HG02623 (cell line): Measurements from ENCODE around the gene ACTR5.
"Not testable (repeated sequence)": the region's sequence is repeated elsewhere in the genome, so short reads cannot be mapped to it uniquely, and the experiment has no call there.

ENCODE experiments used
- ATAC-seq: cut with Tn5 transposase; IDR thresholded peaks from one replicate; pipeline ENCODE4 v1.9.1; 2021; ENCODE audit warnings: moderate library complexity; ENCODE audit not compliant: unreplicated experiment

ACTR5 gene

DNA sequence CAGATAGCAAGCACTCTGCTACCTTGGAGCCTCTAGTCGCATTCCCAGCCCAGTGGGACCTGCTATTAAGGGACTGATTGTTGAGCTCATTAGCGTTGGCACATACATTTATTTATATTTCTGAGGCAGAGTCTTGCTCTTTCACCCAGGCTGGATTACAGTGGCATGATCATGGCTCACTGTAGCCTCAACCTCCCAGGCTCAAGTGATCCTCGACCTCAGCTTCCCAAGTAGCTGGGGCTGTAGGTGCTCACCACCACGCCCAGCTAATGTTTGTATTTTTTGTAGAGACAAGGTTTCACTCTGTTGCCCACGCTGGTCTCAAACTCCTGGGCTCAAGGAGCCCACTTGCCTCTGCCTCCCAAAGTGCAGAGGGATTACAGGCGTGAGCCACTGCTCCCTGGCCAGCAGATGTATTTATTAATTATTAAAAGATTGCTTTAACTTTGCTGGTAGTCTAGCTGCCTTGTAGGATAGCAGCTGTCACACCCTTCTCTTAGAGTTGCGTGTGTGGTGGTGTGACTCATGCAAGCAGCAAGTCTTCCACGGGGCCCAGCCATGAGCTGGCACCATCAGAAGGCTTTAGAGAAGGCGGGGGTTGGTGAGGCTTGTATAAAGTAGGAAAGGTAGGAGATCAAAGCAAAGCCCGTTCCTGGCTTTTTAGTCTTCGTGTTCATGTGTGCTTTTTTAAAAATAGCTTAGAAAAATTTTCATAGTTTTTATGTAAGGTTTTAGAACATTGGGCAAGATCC is 16.5 kb downstream of the ACTR5 start:
- no peak for ATAC-seq

DNA sequence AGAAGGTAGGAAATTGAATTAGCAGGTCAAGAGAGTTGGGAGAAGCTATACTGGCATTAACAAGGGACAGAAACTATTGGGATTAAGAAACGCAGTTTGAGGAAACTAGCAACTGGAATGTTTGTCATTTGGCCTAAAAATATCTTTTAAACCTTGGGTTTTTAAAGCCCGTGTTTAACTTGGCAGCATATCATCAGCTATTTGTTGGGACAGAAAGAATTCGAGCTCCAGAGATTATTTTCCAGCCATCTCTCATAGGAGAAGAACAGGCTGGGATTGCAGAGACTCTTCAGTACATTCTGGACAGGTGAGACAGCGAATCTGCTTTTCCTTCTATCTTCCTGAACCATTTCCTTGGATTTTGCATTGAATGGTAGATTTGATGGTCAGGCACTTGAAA is 17.8 kb downstream of the ACTR5 start:
- no peak for ATAC-seq

DNA sequence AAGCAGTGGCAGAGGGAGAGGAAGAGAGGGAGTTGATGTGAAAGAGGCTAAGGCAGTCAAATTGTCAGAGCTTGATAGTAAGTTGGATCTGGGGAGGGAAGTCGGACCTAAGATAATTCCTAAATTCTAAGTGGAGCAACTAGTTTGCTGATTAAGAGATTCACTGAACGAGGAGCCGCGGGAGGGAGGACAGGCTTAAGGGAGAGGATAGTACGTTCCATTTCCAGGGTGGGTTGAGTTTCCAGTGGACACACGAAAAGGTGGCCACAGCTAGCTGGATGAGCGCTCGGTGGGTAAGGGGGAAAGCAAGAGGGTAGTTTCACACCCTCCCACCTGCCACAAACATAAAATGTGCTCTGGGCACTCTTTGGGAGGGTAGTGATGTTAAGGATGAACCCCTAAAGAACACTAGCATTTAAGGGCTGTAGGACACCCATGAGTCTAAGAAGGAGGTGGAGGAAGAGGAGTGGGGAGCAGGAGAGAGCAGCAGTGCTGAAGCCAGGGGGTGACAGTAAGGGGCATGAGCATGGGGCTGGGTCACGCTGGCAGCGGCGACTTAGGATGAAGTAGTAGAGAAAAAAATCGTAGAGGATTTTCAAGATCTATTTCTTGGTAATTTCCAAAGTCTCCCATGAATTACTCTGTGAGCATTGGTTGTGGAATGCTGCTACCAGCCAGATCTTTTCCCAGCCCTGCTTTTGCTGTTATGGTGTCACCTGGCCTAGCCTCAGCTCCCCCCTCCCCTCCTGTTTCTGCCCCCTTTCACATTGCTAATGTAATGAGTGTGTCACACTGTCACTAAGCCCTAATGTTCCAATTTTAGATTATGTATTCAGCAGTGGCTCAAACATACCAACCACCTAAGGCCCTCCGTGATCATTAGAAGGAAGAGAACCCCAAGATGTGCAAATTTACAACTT is 21.4 kb downstream of the ACTR5 start:
- ATAC-seq = no peak

DNA sequence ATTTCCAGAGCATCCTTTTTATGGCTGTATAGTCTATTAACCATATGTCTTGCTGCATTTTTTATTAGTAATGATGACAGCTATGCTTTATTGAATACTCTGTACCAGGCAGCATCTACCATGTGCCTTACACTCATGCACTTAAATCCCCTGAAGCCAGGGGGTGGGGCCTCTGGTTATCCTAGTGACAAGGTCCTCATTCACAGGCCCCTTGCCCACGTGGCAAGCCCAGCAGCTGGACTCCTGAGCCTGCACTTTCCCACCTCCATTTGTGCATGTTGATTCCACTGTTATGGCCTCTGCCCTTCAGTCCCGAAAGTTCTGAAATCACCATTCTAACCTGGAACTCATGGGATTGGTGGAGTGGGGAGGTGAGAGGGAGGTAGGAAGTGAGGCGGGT is 22.3 kb downstream of the ACTR5 start:
- ATAC-seq = no peak

DNA sequence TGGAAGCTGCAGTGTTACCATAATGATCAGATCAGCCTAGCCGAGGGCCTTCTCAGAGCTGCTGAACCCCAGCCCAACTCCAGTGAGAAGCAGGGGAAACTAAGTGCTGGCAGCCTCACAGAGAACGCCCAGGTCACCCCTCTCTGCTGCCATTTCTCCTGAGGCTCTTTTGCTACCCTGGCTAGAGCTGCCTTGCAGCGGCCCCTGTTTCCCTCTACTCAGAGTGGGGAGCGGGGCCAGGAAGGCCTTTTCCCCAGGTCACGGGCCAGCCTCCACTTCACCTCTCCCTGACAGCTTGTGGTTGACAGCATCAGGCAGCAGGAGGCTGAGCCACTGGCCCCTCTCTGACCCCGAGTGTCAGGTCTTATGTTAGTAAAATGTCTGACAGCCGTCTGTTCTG is 22.7 kb downstream of the ACTR5 start:
- no peak for ATAC-seq

DNA sequence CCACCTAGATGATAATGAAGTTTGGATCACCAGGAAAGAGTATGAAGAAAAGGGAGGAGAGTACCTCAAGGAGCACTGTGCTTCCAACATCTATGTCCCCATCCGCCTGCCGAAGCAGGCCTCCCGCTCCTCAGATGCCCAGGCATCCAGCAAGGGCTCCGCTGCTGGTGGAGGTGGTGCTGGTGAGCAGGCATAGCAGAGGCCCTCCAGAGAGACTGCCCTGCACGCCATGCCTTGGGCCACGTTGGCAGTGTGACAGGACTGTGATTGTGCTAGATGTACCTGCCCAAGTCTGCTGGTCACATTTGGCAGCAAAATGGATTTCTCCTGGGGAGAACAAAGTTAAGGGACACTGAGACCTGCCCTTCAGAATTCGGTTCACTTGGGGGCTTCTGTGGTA is 23.4 kb downstream of the ACTR5 start:
- no peak for ATAC-seq

DNA sequence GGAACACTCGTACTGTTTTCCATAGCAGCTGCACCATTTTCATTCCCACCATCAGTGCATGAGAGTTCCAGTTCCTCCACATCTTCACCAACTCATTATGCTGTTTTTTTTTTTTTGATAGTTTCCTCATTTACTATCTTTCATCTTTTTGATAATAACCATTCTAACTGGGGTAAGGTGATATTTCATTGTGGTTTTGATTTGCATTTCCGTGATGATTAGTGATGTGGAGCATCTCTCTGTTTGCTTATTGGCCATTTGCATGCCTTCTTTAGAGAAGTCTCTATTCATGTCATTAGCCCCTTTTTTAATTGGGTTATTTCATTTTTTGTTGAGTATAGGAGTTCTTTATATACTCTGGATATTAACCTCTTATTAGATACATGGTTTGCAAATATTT is 25.9 kb downstream of the ACTR5 start:
- no peak for ATAC-seq

DNA sequence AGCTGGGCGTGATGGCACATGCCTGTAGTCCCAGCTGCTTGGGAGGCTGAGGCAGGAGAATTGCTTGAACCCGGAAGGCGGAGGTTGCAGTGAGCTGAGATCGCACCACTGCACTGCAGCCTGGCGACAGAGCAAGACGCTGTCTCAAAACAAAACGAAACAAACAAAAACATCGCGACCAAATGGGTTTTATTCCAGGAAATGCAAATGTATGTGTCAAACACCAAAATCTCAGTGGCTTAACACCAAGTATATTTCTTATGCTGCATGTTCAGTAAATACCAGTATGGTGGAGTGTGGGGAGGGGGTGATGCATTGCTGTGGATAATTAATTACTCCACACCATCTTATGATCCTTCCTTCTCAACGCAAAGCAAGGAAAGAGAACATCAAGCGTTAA is 28.1 kb downstream of the ACTR5 start:
- no peak for ATAC-seq

DNA sequence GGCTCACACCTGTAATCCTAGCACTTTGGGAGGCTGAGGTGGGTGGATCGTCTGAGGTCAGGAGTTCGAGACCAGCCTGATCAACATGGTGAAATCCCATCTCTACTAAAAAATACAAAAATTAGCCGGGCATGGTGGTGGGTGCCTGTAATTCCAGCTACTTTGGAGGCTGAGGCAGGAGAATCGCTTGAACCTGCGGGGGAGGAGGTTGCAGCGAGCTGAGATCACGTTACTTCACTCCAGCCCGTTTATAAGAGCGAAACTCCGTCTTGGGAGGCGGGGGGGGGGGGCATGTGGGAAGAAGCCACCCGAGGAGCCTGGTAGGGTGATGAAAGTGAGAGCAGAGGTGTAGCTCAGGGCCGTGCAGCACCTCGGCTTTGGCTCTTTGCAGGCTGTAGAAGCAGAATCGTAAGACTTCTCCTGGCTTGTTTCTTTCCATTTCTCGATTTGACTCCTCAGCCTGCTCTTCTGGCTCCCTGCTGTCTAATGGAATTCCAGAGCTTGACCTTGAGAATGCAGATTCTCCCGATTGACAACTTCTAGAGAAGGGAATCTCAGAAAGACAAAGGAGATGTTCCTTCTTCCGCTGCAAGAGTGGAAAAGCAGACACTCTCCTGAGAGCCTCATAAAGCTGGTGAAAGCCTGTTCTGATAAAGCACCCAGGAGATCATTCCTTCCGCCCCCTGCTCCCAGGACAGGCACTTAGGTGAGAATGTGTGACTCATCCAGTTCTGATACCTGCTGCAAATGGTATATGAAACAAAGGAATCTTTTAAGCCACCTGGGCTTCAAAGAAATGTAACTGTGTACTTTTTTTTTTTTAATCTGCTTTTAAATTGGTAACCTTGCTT is 31.2 kb downstream of the ACTR5 start:
- ATAC-seq = no peak

DNA sequence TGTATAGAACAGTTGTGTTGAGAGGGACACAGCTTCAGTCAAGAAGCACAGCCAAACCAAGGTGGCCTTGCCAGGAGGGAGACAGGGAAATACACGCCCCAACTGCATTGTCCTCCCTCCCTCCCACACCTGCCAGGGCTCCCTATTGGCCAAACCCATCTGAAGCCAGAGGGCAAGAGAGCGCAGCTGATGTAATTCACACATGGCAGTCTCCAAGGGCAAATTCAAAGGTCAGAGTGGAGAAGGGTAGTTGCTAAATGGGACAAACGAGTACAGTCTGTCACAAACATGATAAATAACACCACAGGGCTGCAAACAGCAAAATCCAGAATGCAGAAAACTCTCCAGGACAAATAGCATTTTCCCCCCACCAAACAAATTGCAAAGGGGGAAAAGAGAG is 34.0 kb downstream of the ACTR5 start:
- no peak for ATAC-seq

DNA sequence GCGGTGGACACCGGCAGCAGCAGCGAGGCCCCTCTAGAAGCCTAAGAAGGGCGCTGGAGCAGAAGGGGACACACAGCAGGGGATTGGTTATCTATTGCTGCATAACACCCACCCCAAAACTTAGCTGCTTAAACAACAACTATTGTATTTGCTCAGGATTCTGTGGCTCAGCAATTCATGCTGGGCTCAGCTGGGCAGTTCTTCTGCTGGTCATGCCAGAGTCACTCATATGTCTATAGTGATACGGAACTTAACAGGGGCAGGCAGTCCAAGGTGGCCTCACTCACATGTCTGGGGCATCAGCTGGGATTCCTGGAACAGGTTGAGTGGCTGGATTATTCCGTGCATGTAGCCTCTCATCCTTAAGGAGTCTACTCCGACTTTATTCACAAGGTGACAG is 39.6 kb downstream of the ACTR5 start:
- no peak for ATAC-seq

DNA sequence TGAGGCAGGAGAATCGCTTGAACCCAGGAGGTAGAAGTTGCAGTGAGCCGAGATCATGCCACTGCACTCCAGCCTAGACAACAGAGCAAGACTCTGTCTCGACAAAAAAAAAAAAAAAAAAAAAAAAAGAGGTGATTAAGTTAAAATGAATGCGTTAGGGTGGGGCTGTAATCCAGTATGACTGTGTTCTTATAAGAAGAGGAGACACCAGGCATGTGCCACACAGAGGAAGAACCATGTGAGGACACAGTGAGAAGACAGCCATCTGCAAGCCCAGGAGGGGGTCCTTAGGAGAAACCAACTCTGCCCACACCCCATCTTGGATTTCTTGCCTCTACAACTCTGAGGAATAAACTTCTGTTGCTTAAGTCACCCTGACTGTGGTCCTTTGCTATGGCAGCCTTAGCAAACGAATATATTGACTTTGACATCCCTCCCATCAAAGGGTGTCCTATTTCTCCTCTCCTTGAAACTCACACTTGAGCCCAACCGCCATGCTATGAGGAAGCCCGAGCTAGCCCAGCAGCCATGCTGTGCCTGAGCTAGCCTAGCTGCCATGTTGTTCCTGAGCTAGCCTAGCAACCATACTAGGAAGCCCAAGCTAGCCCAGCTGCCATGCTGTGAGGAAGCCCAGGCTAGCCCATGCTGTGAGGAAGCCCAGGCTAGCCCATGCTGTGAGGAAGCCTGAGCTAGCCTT is 41.4 kb downstream of the ACTR5 start:
- no peak for ATAC-seq

DNA sequence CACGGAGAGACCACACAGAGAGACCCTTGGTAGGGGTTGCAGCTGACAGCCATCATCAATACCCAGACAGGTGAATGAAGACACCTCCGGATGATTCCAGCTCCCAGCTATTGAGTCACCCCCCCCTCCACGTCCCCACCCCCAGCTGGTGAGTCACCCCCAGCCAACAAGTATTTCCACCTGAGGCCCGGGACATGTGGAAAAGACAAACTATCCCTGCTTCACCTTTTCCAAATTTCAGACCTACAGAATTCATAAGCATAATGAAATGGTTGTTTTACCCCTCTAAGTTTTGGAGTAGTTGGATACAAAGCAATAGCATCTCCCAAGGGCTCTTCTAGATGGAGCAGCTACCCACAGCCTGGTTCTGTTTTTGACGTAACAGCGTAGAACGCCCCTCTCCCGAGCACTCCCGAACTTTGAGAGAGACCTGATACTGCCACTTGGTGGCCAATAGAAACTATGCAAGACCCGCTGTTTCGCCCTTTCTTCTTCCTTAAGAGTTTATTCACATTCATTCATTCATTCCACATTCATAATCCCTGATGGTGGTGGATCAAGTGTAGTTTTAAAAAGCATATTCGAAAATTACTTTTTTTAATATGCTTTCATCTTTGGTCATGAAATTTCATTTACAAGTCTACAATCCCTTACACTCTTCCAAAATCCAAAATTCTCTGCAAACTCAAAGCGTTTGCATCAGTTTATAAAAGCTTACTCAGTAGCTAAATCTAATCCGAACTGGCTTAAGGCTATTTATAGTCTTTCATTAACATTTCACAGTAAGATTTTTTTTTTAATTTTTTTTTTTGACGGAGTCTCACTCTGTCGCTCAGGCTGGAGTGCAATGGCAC is 42.2 kb downstream of the ACTR5 start:
- ATAC-seq = no peak

DNA sequence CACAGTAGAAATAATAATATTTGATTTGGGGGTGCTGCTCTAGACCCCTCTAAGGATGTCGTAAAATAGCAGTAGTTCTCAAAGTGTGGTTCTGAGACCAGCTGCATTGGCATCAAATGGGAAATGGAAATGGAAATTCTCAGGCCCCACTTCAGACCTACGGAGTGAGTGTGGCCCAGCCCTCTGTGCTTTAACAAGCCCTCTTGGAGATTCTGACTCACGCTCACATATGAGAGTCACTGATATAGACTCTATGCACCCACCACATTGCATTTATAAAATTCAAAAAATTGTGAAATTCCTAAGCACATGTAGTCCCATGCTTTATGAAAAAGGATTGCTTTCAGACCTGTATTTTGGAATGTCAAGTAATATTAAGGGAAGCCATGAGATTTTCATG is 43.0 kb downstream of the ACTR5 start:
- ATAC-seq = no peak

DNA sequence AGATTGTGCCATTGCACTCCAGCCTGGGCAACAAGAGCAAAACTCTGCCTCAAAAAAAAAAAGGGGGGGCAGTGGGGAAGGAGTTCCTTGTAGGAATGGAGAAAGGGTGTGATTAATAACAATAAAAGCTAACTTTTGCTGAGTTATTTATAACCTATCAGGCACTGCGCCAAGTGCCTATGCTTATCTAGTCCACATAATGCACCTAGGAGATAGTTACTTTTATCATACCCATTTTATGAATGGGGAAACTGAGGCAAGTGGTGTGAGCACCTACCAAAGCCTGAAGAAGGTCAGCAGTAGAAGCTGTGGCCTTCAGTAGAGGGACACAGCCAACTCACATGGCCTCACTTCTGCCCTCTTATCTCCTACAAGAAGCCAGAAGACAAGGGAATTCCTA is 43.7 kb downstream of the ACTR5 start:
- no peak for ATAC-seq

DNA sequence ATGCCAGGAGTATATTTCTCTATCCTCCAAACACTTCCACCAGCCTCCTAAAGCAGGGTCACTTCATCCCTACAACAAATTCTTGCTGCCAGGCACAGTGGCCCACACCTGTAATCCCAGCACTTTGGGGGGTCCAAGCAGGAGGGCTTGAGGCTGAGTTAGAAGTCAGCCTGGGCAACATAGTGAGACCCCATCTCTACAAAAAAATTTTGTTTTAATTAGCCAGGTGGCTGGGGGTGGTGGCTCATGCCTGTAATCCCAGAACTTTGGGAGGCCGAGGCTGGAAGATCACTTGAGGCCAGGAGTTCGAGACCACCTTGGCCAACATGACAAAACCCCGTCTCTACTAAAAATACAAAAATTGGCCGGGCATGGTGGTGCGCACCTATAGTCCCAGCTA is 45.8 kb downstream of the ACTR5 start:
- ATAC-seq = not testable (repeated sequence)

DNA sequence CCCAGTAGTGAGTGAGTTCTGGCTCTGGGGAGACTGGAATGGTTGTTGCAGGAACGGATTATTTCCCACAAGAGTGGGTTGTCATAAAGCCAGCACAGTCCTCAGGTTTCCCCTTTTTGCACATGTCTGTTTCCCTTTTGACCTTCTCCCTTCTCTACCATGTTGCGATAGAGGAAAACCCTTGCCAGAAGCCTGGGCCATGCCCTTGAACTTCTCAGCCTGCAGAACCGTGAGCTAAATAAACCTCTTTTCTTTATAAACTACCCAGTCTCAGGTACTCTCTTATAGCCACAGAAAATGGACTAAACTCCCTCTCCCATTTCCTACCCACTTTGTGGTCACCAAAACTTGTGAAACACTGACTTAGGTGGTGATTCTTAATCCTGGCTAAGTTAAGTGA is 50.0 kb downstream of the ACTR5 start:
- no peak for ATAC-seq

DNA sequence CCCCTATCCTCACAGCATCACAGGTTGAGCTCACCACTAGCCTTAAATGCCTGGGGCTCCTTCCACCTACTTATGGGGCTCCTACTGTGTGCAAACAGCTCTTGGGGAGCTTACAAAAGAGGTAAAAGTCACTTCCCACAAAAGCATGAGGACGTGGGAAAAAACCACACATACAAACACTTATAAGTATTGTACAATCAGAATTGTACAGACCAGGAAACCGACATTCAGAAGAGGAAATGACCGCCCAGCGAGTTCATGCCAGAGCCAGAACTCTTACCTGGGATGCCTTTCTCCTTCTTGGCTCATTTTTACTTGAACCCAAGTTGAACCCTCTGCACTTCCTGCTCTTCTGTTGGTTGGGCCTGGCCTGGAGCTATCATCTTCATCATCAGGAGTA is 50.9 kb downstream of the ACTR5 start:
- ATAC-seq = no peak

DNA sequence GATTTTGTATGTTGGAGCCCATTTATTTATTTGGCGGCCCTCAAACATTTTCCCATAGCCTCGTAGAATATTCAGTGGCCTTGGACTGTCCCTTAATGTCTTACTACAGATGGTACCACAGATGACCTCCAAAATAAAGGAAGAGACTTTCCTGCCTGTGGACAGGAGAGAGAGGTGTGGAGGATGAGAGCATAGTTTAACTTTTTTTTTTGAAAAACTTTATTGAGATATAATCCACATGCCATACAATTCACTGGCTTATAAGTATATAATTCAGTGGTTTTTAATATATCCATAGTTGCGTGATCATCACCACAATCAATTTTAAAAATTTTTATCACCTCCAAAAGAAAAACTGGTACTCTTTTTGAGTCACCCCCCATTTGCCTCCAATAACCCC is 52.6 kb downstream of the ACTR5 start:
- no peak for ATAC-seq

DNA sequence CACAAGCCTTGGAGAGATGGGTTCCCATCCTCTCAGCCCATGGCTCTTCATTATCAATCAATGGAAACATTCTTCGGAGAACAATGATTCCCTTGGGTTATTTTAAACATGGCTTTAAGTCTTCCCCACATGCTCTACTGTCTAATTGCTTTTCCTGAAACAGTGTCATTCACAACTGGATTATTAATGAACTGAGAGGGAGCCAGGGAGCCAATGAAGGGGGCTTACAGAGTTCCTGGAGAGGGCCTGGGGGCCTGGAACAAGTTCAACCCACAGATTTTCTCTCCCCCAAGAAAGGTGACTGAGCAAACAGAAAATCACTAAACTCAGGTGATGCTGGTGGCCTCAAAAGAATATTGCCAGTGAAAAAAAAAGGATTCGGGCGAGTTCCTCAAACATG is 56.0 kb downstream of the ACTR5 start:
- ATAC-seq = no peak
